WTC11 (cell line): ENCODE results near the gene RAP2B.

ENCODE experiments used
- ATF2 ChIP-seq: sonication (generic); formaldehyde crosslinking; IDR thresholded peaks from 2 replicates; pipeline ENCODE4 v1.8.1; 2022; ENCODE audit warnings: low read depth, missing genetic modification reagents, borderline replicate concordance
- E2F1 ChIP-seq: sonication (generic); formaldehyde crosslinking; IDR thresholded peaks from 2 replicates; pipeline ENCODE4 v1.8.0; 2022; ENCODE audit warnings: mild to moderate bottlenecking, missing genetic modification reagents
- FOXK1 ChIP-seq: sonication (generic); formaldehyde crosslinking; IDR thresholded peaks from 2 replicates; pipeline ENCODE4 v1.8.0; 2022; ENCODE audit warnings: mild to moderate bottlenecking, moderate library complexity, missing genetic modification reagents
- SP1 ChIP-seq: sonication (generic); formaldehyde crosslinking; conservative IDR thresholded peaks from 2 replicates; pipeline ENCODE4 v1.8.1; 2022; ENCODE audit warnings: missing genetic modification reagents
- USF2 ChIP-seq: sonication (generic); formaldehyde crosslinking; IDR thresholded peaks from 2 replicates; pipeline ENCODE4 v1.8.1; 2023; ENCODE audit warnings: mild to moderate bottlenecking, missing genetic modification reagents, moderate library complexity
- ZNF263 ChIP-seq: sonication (generic); formaldehyde crosslinking; IDR thresholded peaks from 2 replicates; pipeline ENCODE4 v1.8.1; 2022; ENCODE audit warnings: low read depth, mild to moderate bottlenecking, moderate library complexity, missing genetic modification reagents
- TF ChIP-seq, protein P1 (sequence below): sonication (generic); formaldehyde crosslinking; IDR thresholded peaks from 2 replicates; pipeline ENCODE4 v1.8.0; 2022; ENCODE audit warnings: mild to moderate bottlenecking, missing genetic modification reagents
- TF ChIP-seq, protein P2 (sequence below): fragments of 200-600 bp; IDR thresholded peaks from 2 replicates; pipeline ENCODE4 v1.8.0; 2022; ENCODE audit warnings: antibody characterized with exemption
- TF ChIP-seq, protein P3 (sequence below): sonication (generic); formaldehyde crosslinking; IDR thresholded peaks from 2 replicates; pipeline ENCODE4 v1.8.1; 2023; ENCODE audit warnings: mild to moderate bottlenecking, missing genetic modification reagents, moderate library complexity

GRCh38 chr3:153166206-153166605 is 4.2 kb downstream of the RAP2B start:
- TF ChIP-seq E2F1 (no peak), SP1 (CRISPR knock-in tag) (no peak), FOXK1 (CRISPR knock-in tag) (no peak), ZNF263 (CRISPR knock-in tag) (no peak), USF2 (no peak), ATF2 (no peak)
- TF ChIP-seq, protein P1, sequence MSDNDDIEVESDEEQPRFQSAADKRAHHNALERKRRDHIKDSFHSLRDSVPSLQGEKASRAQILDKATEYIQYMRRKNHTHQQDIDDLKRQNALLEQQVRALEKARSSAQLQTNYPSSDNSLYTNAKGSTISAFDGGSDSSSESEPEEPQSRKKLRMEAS (CRISPR knock-in tag), result no peak
- TF ChIP-seq, protein P2, sequence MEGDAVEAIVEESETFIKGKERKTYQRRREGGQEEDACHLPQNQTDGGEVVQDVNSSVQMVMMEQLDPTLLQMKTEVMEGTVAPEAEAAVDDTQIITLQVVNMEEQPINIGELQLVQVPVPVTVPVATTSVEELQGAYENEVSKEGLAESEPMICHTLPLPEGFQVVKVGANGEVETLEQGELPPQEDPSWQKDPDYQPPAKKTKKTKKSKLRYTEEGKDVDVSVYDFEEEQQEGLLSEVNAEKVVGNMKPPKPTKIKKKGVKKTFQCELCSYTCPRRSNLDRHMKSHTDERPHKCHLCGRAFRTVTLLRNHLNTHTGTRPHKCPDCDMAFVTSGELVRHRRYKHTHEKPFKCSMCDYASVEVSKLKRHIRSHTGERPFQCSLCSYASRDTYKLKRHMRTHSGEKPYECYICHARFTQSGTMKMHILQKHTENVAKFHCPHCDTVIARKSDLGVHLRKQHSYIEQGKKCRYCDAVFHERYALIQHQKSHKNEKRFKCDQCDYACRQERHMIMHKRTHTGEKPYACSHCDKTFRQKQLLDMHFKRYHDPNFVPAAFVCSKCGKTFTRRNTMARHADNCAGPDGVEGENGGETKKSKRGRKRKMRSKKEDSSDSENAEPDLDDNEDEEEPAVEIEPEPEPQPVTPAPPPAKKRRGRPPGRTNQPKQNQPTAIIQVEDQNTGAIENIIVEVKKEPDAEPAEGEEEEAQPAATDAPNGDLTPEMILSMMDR, result no peak
- TF ChIP-seq, protein P3, sequence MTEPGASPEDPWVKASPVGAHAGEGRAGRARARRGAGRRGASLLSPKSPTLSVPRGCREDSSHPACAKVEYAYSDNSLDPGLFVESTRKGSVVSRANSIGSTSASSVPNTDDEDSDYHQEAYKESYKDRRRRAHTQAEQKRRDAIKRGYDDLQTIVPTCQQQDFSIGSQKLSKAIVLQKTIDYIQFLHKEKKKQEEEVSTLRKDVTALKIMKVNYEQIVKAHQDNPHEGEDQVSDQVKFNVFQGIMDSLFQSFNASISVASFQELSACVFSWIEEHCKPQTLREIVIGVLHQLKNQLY (CRISPR knock-in tag), result no peak
